NCI-H1694 (cell line): ENCODE data around the gene DPM3.
"Not testable (repeated sequence)": the region's sequence is repeated elsewhere in the genome, so short reads cannot be mapped to it uniquely, and the experiment has no call there.

Experiments
- DNase-seq: peaks from one replicate; lab custom pipeline; 2025; lab: John Stamatoyannopoulos, UW

DPM3 gene, protein sequence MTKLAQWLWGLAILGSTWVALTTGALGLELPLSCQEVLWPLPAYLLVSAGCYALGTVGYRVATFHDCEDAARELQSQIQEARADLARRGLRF

DNA sequence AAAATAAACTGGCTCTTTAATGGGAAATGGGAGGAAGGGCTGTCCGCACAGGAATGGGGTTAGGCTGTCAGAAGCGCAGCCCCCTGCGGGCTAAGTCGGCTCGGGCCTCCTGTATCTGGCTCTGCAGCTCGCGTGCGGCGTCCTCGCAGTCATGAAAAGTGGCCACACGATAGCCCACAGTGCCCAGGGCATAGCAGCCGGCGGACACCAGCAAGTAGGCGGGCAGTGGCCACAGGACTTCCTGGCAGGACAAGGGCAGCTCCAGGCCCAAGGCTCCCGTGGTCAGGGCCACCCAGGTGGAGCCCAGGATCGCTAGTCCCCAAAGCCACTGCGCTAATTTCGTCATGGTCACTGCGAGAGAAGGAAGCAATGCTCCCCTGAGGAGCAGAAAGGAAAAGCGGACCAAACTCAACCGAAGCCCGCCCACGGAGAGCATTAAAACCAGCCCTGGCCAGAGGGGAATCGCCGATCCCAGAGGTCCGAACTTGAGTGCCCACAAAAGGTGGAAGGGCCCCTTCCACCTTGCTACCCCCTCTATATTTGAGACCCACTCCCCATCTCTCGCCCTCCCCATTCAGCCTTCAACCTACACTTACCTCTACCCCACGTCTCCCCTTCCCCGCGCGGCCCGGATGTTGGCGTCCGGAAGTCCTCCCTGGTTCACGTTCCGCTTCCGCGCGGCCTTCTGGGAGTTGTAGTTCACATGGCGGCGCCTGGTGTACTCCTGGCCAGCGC, at the start of gene DPM3:
Gene DPM3 (minus strand): TSS at position 637 of the 735 bp plus-strand sequence. CDS start 291 bp downstream, at position 346.
- DNase-seq = peak; percentile 94

DNA sequence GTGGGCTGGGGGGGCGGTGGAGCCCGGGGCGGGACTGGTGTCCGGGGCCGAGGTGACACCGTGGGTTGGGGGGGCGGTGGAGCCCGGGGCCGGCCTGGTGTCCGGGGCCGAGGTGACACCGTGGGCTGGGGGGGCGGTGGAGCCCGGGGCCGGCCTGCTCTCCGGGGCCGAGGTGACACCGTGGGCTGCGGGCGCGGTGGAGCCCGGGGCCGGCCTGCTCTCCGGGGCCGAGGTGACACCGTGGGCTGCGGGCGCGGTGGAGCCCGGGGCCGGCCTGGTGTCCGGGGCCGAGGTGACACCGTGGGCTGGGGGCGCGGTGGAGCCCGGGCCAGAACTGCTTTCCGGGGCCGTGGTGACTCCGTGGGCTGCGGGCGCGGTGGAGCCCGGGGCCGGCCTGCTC, 49.6 kb upstream of the DPM3 start:
- not testable (repeated sequence) for DNase-seq

DNA sequence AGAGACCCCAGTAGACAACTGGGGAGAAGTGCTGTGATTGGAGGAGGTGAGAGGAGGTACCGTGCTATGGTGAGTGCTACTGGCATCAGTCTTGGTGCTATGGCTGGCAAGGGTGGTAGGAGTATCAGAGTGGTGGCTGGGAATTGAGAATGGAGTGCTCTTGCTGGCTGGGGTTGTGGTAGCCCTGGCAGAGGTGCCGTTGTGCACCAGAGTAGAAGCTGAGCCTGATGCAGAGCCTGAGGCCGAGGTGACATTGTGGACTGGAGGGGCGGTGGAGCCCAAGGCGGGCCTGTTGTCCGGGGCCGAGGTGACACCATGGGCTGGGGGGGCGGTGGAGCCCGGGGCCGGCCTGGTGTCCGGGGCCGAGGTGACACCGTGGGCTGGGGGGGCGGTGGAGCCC, 47.9 kb upstream of the DPM3 start:
- DNase-seq = no peak

DNA sequence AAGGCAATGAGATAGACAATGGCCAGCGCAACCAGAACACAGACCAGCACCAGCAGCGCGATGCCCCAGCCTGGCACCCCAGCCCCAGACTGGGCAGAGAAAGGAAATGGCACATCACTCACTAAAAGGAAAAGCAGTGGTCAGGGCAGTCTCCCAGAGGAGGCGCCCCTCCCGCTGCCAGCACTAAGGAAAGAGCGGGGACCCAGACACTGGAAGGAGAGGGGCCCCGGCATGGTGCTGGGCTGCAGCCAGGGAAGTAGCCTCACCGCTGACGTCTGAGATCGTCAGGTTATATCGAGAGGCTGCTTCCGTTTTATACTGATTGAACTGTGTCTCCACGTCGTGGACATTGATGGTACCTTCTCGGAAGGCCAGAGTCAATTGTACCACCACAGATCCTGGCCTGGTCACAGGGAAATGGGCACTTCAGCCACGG, 47.1 kb upstream of the DPM3 start:
- DNase-seq = no peak

DNA sequence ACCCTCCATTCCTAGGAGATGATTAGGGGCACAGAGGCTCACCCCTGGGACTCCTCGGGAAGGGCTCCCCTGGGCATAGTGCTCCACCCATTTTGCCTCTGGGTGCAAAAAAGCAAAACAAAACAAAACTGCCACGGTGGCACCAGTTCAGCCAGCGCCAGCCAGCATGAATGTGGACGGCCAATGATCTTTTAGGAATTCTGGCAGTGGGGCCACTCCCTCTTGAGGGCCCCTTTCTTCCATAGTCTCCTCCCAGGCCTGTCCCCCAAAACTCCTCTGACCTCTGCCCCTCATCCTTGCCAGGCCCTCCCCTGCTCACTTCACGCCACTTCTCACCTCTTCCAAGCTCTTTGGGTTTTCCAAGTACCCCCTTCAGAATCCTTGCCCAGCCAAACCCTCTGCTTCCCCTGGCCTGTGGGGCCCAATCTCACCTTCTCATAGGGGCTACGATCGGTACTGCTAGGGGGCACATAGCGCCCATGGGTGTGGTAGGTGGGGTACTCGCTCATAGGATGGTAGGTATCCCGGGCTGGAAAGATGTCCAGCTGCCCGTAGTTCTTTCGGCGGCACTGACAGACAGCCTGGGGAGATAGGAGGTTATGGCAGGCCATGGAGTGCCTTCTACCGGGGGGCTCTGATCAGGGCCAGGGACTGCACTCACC, 46.6 kb upstream of the DPM3 start:
- DNase-seq = no peak

DNA sequence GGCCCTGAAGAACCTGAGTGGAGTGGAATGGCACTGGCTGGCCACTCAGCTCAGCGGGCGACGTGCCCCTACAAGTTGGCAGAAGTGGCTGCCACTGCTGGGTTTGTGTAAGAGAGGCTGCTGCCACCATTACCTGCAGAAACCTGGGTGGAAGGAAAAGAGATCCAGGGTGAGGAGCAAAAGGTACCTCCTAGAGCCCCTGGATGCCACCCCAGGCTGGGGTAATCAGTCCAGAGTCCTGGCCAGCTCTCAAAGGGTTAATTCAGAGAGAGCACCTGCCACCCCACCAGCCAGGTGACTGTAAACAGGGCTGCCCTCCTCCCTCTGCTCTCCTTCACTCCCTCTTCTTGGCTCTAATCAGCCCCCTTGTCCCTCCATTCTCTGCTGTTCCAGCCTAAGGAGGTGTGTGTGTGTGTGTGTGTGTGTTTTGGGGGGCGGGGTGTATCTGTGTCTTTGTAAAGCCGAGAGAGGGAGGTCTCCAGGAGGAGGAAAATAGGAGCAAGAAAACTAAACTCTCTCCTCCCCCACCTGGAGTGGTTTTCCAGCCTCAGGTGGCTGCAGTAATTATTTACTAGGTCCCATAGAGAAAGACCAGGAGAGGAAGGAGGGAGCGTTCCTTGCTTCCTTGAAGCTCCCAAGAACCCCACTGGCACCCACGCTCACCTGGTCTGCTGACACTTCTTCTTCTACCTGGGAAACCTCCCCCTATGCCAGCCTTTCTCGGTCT, 45.9 kb upstream of the DPM3 start:
- DNase-seq = no peak

DNA sequence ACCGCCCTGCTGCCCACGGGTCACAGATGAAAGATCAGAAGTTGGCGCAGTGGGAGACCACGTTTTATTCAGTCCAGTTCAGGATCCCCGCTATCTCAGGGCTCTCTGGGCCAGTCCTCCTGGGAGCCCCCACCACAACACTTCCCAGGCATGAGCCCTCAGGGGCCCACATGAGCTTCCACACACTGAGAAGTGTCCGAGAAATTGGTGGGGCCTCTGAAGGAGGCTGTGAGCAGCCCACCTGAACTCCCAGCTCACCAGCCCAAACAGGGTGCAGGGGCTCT, 45.4 kb upstream of the DPM3 start:
- no peak for DNase-seq

DNA sequence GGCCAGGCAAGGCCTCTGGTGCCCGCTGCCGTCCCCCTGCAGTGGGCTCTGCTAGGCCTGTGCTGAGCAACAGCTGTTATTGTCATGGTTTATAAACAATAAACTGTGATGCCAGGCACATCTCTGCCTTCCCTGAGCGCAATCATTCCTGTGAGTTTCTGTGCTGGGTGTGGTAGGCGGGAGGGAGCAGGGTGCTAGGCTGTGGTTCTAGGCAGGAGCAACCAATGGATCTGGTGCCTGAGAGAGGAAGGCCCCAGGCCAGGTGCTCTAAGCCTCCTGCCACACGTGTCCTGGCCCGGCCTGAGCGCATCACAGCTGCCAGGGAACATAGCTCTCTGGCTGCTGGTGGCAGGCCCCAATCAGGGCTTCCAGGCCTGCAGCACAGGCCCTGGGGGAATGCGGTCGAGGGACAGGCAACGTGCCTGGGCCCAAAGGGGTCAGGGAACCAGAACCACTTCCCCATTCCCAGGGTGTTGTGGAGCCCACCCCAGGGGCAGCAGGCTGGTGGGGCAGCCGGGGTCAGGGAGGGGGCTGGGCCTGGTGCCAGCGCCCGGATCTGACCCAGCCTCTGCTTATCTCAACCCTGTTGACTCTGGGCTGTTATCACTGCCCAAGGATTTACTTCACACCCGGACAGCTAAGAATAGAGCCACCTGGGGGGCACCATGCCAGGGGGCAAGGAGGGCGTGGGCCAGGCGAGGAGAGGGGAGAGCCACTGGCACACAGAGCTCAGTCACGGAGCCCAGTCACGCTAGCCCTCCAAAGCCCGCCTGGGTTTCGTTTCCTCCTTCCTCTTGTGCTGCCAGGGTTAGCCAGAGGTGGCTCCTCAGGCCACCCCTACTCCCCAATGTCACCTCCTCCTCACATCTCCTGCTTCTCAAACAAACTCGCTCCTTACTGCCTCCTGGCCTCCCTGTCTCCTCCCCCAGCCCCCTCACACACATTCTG, 44.8 kb upstream of the DPM3 start:
- peak; percentile 90 for DNase-seq

DNA sequence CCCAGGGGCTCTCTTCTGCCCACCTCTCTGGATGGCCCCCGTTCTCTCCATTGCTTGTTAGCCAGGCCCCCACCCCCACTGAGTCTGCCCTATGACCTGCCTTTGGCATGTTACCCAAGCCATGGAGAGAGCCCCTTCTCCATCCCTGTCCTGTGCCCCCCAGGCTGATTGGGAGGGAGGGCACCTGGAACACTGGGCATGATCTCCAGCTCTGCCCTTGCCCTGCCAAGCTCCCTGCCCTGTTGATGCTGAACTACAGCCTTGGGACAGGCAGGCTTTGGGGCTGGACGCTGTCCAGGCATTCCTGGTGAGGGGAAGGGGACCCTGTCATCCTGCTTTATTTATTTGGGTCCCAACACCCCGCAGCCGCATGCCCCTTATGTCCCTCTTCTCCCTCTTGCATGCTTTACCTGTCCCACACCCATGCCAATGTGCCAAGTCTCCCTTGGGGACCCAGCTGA, 44.0 kb upstream of the DPM3 start:
- DNase-seq = no peak

DNA sequence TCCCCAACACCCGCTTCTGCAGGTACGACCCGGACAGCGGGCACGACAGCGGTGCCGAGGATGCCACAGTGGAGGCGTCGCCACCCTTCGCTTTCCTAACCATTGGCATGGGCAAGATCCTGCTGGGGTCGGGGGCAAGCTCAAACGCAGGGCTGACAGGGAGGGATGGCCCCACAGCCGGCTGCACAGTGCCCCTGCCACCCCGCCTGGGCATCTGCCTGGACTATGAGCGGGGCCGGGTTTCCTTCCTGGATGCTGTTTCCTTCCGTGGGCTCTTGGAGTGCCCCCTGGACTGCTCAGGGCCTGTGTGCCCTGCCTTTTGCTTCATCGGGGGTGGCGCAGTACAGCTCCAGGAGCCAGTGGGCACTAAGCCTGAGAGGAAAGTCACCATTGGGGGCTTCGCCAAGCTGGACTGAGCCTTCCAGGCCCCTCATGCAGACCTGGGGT, 43.5 kb upstream of the DPM3 start:
- no peak for DNase-seq

DNA sequence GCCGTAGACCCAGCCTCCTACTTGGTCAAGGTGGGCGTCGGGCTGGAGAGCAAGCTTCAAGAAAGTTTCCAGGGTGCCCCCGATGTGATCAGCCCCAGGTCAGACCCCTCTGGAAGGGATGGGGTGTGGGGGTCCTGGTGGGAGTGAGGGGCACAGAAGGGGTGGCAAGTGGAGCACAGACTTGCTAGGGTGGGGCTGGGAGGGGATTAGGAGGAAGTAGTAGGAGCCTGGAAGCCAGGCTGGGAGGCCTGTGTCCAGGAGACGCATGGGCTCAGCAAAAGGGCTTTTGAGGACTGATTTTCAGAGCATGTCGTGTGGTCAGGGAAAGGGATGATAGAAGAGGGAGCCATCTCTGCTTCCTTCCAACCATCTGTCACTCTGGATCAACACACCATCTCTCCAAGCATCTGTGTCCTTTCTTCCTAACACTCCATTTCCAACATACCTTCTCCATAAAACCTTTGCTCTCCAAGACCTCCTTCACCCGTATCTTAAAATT, 41.8 kb upstream of the DPM3 start:
- DNase-seq = no peak

DNA sequence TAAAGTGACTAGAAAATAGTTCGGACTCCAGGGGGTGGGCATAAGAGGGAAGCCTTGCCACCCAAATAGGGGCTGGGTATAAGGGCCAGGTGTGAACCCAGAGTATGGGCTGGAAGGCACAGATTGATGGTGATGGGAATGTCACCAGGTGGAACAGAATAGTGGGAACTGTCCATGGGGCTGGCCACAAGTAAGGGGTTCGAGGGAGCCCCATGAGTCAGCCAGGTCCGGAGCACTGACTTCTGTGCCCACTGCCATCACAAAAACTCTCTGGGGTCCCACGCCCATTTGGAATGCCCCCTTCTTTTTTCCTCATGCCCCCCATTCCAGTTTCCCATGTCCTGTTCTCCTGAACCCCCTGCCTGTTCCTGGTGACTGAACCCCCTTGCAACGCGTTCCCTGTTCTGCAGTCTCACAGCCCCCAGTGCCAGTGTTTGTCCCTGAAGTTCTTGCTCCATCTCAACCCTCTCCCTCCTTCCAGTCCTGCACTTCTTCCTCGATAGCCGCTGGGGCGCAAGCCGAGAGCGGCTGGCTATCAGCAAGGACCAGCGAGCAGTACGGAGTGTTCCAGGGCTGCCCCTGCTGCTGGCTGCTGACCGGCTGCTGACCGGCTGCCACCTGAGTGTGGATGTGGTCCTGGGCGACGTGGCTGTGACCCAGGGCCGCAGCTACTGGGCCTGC, 41.2 kb upstream of the DPM3 start:
- no peak for DNase-seq

DNA sequence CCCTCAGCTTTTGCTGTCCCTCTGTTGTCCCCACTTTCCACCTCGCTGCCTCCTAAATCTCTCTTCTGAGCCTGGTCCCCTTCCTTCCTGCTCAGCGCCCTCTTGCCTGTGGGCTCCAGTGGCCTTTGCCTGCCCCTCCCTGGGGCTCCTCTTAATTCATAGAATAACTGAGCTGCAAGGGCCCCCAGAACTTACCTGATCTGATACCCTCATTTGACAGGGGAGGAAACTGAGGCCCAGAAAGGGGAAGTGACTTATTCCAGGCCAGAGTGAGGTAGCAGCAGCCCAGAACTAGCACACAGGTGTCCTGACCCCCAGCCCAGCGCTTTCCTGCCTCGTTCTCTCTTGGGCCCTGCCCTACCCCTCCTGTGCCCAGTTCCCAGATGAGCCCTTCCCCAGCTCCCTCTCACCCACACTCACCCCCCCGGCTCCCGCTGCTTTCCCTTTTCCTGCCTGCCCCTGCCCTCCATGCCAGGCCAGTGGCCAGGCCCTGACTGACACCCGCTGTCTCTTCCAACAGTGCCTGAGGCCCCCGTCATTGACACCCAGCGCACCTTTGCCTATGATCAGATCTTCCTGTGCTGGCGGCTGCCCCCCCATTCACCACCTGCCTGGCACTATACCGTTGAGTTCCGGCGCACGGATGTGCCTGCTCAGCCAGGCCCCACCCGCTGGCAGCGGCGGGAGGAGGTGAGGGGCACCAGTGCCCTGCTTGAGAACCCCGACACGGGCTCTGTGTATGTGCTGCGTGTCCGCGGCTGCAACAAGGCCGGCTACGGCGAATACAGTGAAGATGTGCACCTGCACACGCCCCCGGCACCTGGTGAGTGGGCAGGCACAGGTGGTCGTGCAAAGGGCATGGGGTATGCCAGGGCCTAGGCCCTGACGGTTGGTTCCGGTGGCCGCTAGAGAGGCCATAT, 39.0 kb upstream of the DPM3 start:
- DNase-seq = no peak

DNA sequence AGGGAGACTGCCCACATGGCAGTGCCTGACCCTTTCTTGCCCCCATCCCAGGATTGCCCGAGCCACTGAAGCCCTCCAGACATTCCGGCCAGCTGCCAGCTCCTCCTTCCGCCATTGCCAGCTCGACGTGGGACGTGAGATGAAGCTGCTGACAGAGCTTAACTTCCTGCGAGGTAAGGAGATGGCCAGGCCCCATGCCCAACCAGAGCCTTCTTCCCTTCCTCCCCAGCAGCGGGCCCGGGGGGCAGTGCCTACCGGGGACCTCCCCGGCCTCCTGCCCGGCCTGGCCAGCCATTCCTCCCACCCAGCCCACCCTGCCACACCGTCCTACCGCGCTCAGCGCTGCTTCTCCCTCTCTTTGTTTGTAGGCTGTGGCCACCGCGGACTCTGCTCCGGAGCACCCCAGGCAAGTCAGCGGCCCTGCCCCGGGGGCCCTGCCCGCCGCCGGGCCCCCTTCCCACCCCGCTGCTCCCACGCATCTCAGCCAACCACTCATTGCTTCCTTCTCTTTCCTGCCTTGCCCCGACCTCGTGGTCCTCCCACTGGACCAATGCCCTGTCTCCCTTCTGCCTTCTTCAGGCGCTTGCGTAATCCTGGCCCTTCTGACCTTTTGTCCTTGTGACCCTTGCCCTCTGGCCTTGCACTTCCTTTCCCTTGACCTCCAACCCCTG, 38.2 kb upstream of the DPM3 start:
- DNase-seq = no peak

DNA sequence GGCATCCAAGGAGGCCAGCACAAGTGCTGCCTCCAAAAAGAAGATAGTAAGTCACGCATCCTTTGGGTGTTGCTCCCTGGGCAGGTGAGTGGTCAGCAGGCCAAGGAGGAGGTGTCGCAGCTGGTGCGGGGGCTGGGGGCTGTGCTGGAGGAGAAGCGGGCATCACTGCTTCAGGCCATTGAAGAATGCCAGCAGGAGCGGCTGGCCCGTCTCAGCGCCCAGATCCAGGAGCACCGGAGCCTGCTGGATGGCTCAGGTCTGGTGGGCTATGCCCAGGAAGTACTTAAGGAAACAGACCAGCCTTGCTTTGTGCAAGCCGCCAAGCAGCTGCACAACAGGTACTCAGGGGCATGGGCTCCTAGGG, 37.6 kb upstream of the DPM3 start:
- no peak for DNase-seq

DNA sequence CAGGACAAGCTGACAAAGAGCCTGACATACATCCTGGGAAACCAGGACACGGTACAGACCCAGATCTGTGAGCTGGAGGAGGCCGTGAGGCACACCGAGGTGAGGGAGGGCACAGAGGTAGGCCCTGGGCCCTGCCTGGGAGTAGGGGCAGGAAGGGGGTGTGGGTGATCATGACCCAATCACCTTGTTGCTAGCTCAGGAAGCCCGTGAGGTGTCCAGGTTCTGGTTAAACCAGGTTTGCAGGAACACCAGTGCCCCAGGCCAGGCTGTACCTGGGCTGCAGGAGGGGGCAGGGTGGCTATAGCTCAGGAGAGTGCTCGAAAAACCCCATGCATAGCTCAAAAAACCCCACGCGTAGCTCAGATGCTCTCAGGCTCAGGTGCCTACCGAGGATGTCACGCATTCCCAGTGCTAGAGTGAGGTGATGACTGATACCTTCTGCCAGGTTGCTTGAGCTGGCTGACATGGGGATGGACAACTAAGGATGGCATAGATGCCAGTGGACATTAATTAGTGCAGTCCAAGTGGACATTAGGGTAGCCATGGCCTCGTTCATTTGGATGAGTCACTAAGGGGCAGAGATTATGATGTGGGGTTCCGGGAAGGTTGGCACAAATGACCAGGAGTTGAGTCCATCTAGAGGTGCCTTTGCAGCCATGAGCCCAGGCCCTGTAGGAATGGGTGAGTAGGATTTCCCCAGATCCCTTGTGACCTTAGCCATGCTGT, 37.0 kb upstream of the DPM3 start:
- DNase-seq = no peak

DNA sequence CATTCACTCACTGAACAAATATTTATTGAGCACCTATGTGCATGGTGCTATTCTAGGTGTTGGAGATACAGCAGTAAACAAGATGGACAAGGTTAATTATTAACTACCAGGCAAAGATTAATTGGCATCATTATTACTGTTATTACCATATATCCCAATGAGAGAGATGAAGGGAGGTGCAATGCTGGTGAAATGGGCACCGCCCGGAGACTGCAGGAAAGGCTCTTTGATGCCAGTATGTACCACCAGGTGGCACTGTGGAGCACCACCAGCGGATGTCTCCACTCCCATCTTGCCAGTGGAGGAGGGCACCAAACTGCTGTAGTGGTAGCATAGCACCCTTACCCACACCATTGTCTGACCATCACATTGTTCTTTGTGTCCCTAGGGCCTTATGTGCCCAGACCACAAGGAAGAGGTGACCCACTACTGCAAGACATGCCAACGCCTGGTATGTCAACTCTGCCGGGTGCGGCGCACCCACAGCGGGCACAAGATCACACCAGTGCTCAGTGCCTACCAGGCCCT, 36.3 kb upstream of the DPM3 start:
- DNase-seq = peak; percentile 95

DNA sequence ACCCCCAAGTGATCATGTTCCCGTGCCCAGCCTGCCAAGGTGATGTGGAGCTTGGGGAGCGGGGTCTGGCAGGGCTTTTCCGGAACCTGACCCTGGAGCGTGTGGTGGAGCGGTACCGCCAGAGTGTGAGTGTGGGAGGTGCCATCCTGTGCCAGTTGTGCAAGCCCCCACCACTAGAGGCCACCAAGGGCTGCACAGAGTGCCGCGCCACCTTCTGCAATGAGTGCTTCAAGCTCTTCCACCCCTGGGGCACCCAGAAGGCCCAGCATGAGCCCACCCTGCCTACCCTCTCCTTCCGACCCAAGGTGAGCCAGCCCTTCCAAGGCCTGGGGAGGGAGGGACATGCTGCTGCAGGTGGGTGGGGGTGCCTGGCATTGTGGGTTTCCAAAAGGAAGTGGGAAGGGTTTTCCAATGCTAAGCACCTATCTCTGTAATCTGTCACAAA, 35.6 kb upstream of the DPM3 start:
- DNase-seq = peak; percentile 23
